Panc1 (cell line): ENCODE data around the gene EIF4E1B. TPM values are rescaled to one million over a fixed set of nuclear protein-coding genes. Genes with fewer than 3 reads are reported as not detected.

Source experiments
- ATAC-seq: fragments of 200-7000 bp; cut with Tn5 transposase; 2 replicates; pipeline ENCODE4 v1.9.1; 2020; ENCODE audit warnings: mild to moderate bottlenecking, moderate library complexity
- BruUV-seq: library from RNA; stranded (reverse); fragments of 400-500 nt; replicated peaks from 2 replicates; lab custom pipeline; 2021; lab: Mats Ljungman, UMichigan
- CTCF ChIA-PET: fragments of 300-600 bp; sonication (Branson Sonifier 250); formaldehyde crosslinking; loops from one replicate; lab custom pipeline; 2022; ENCODE audit warnings: antibody characterized with exemption; lab: Charles Lee
- POLR2A ChIA-PET: fragments of 300-600 bp; sonication (Branson Sonifier 250); formaldehyde crosslinking; loops from one replicate; lab custom pipeline; 2022; ENCODE audit warnings: antibody characterized with exemption; lab: Charles Lee
- DNase-seq: peaks from one replicate; pipeline ENCODE4 v3.0.0-alpha.2; 2010; ENCODE audit warnings: low read depth, low spot score
- H3K27ac ChIP-seq: 2 replicates; pipeline ENCODE4 v1.5.1; 2011; ENCODE audit warnings: mild to moderate bottlenecking, low read length, inconsistent platforms
- H3K27me3 ChIP-seq: fragments of 200-500 bp; sonication (Bioruptor generic); 2 replicates; pipeline ENCODE4 v1.6.0; 2014; ENCODE audit warnings: low read length, inconsistent platforms; ENCODE audit not compliant: control insufficient read depth, insufficient read depth
- H3K36me3 ChIP-seq: fragments of 200-500 bp; sonication (Bioruptor generic); 2 replicates; pipeline ENCODE4 v1.5.1; 2014; ENCODE audit warnings: inconsistent platforms, mild to moderate bottlenecking, low read length, moderate library complexity; ENCODE audit not compliant: control insufficient read depth, insufficient read depth
- H3K4me1 ChIP-seq: 2 replicates; pipeline ENCODE4 v1.5.1; 2011; ENCODE audit warnings: inconsistent platforms, mild to moderate bottlenecking, low read length, moderate library complexity; ENCODE audit not compliant: control insufficient read depth, insufficient read depth
- H3K4me3 ChIP-seq, 2 experiments: 2 replicates each; pipeline ENCODE4 v1.5.1; 2011 to 2012; ENCODE audit warnings: low read depth in 2 of 2, low read length in 2 of 2, mild to moderate bottlenecking in 2 of 2, inconsistent platforms in 1 of 2, moderate library complexity in 1 of 2
- H3K9me3 ChIP-seq: fragments of 200-500 bp; sonication (Bioruptor generic); 2 replicates; pipeline ENCODE4 v1.5.1; 2014; ENCODE audit warnings: low read depth, mild to moderate bottlenecking, inconsistent platforms, low read length, moderate library complexity; ENCODE audit not compliant: control insufficient read depth, insufficient read depth
- POLR2AphosphoS5 ChIP-seq: IDR thresholded peaks from 2 replicates; pipeline ENCODE4 v1.6.1; 2012; ENCODE audit warnings: mild to moderate bottlenecking, low read depth, low read length, moderate library complexity
- SIN3A ChIP-seq: IDR thresholded peaks from 2 replicates; pipeline ENCODE4 v1.6.1; 2012; ENCODE audit warnings: low read depth, mild to moderate bottlenecking, low read length, moderate library complexity, borderline replicate concordance; ENCODE audit not compliant: insufficient read depth
- TCF7L2 ChIP-seq: IDR thresholded peaks from 2 replicates; pipeline ENCODE4 v1.6.1; 2011; ENCODE audit warnings: mild to moderate bottlenecking, low read depth, low read length, inconsistent platforms
- in situ Hi-C: cut with HindIII; loops from 2 replicates; pipeline ENCODE4 v1.10.0; 2016; ENCODE audit warnings: low sequenced_read_pairs, low pct_unique_long_range_greater_than_20kb
- intact Hi-C: fragments of 100-400 bp; cut with micrococcal nuclease; formaldehyde crosslinking; loops from one replicate; pipeline ENCODE4 v1.10.0; 2022; ENCODE audit not compliant: unreplicated experiment
- total RNA-seq: library from RNA; stranded (reverse); gene quantifications from one replicate; pipeline ENCODE4 v1.2.1, GENCODE V29; 2021; ENCODE audit not compliant: unreplicated experiment
- TF ChIP-seq, protein P1 (sequence below): fragments of 450-650 bp; IDR thresholded peaks from 2 replicates; pipeline ENCODE4 v1.5.1; 2017; ENCODE audit warnings: mild to moderate bottlenecking
- TF ChIP-seq, protein P2 (sequence below), 2 experiments: IDR thresholded peaks; 2 replicates each; pipeline ENCODE4 v1.6.1; 2011 to 2012; ENCODE audit warnings: low read depth in 2 of 2, control low read depth in 1 of 2, low read length in 1 of 2, mild to moderate bottlenecking in 1 of 2, moderate library complexity in 1 of 2; ENCODE audit not compliant: insufficient read depth in 1 of 2

EIF4E1B gene
- total RNA-seq, 1 experiment from 2014 or later = not detected

GRCh38 chr5:176638437-176638836 is 8.0 kb downstream of the EIF4E1B start:
- peaks cover 3% of the 10 kb centered on the region; the same call in 1 of the 2 replicates for H3K27me3 ChIP-seq
- POLR2A ChIA-PET = no interaction called here
- H3K9me3 ChIP-seq = no peaks in the 10 kb centered on the region
- H3K4me1 ChIP-seq = no peaks in the 10 kb centered on the region
- in situ Hi-C loops = no loop called here
- DNase-seq (no peak), ATAC-seq (no peak)
- no peak overlapping the region for H3K27ac ChIP-seq
- CTCF ChIA-PET = no interaction called here
- H3K4me3 ChIP-seq = no peak overlapping the region
- TF ChIP-seq, protein P1, sequence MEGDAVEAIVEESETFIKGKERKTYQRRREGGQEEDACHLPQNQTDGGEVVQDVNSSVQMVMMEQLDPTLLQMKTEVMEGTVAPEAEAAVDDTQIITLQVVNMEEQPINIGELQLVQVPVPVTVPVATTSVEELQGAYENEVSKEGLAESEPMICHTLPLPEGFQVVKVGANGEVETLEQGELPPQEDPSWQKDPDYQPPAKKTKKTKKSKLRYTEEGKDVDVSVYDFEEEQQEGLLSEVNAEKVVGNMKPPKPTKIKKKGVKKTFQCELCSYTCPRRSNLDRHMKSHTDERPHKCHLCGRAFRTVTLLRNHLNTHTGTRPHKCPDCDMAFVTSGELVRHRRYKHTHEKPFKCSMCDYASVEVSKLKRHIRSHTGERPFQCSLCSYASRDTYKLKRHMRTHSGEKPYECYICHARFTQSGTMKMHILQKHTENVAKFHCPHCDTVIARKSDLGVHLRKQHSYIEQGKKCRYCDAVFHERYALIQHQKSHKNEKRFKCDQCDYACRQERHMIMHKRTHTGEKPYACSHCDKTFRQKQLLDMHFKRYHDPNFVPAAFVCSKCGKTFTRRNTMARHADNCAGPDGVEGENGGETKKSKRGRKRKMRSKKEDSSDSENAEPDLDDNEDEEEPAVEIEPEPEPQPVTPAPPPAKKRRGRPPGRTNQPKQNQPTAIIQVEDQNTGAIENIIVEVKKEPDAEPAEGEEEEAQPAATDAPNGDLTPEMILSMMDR = no peak
- TF ChIP-seq POLR2AphosphoS5 = no peak
- H3K36me3 ChIP-seq = no peaks in the 10 kb centered on the region
- no TSS peak for BruUV-seq
- intact Hi-C loops = no loop called here

GRCh38 chr5:176639208-176639607 is 8.7 kb downstream of the EIF4E1B start:
- DNase-seq = no peak
- TF ChIP-seq SIN3A = no peak
- TF ChIP-seq, protein P1 = no peak
- no peak for TF ChIP-seq POLR2AphosphoS5
- TF ChIP-seq, protein P2, sequence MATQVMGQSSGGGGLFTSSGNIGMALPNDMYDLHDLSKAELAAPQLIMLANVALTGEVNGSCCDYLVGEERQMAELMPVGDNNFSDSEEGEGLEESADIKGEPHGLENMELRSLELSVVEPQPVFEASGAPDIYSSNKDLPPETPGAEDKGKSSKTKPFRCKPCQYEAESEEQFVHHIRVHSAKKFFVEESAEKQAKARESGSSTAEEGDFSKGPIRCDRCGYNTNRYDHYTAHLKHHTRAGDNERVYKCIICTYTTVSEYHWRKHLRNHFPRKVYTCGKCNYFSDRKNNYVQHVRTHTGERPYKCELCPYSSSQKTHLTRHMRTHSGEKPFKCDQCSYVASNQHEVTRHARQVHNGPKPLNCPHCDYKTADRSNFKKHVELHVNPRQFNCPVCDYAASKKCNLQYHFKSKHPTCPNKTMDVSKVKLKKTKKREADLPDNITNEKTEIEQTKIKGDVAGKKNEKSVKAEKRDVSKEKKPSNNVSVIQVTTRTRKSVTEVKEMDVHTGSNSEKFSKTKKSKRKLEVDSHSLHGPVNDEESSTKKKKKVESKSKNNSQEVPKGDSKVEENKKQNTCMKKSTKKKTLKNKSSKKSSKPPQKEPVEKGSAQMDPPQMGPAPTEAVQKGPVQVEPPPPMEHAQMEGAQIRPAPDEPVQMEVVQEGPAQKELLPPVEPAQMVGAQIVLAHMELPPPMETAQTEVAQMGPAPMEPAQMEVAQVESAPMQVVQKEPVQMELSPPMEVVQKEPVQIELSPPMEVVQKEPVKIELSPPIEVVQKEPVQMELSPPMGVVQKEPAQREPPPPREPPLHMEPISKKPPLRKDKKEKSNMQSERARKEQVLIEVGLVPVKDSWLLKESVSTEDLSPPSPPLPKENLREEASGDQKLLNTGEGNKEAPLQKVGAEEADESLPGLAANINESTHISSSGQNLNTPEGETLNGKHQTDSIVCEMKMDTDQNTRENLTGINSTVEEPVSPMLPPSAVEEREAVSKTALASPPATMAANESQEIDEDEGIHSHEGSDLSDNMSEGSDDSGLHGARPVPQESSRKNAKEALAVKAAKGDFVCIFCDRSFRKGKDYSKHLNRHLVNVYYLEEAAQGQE (IDR thresholded peaks at IDR 0.05; ENCODE audit: insufficient read depth in 1 of 2, low read depth in 2 of 2, low read length in 1 of 2) = no peak
- TF ChIP-seq TCF7L2 = no peak
- no peak for ATAC-seq
- BruUV-seq = no TSS peak
- intact Hi-C loops = no loop called here
- ChIA-PET CTCF (no interaction called here), POLR2A (no interaction called here)
- in situ Hi-C loops = no loop called here
- H3K9me3 ChIP-seq = no peaks in the 10 kb centered on the region
- H3K36me3 ChIP-seq = no peaks in the 10 kb centered on the region
- H3K4me1 ChIP-seq = no peaks in the 10 kb centered on the region
- H3K27ac ChIP-seq = no peak overlapping the region
- no peaks in the 10 kb centered on the region for H3K27me3 ChIP-seq
- H3K4me3 ChIP-seq = no peak overlapping the region

DNA sequence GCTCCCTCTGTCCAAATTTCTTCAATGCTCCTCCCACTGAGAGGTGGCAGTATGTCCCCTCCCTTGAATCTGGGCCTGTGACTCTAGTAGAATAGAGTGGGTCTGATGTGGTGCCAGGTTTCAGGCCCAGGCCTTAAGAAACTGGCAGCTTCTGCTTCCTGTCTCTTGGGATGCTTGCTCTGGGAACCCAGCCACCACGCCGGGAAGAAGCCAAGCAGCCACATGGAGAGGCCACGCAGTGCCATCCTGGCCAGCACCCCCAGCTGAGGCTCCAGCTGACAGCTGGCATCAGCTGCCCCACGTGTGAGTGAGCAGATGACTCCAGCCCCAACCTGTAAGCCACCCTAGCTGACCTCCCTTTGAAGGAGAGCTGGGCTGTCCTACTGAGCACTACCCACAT is 9.5 kb downstream of the EIF4E1B start:
- DNase-seq (no peak), ATAC-seq (no peak)
- no peaks in the 10 kb centered on the region for H3K27me3 ChIP-seq
- H3K36me3 ChIP-seq = no peaks in the 10 kb centered on the region
- CTCF ChIA-PET = no interaction called here
- no peak overlapping the region for H3K27ac ChIP-seq
- POLR2A ChIA-PET = no interaction called here
- H3K9me3 ChIP-seq = no peaks in the 10 kb centered on the region
- H3K4me3 ChIP-seq = no peak overlapping the region
- in situ Hi-C loops = no loop called here
- TF ChIP-seq, protein P2 (IDR thresholded peaks at IDR 0.05; ENCODE audit: insufficient read depth in 1 of 2, low read depth in 2 of 2, low read length in 1 of 2) = no peak
- no peak for TF ChIP-seq TCF7L2
- TF ChIP-seq, protein P1 = no peak
- TF ChIP-seq SIN3A = no peak
- TF ChIP-seq POLR2AphosphoS5 = no peak
- no TSS peak for BruUV-seq
- no peaks in the 10 kb centered on the region for H3K4me1 ChIP-seq
- intact Hi-C loops = no loop called here
